Measurements from ENCODE around the gene UTP18. TPM values are rescaled to one million over a fixed set of nuclear protein-coding genes. Genes with fewer than 3 reads are reported as not detected.

The UTP18 gene
- total and polyA plus RNA-seq, 4 donors: 12.4 to 17.4 (median 14.2) TPM

GRCh38 chr17:51335006-51335590 is 74.8 kb downstream of the UTP18 start:
- WGBS: 92% methylated on average over 3 of the region's 3 CpGs
- Histone ChIP-seq H3K36me3 (ENCODE audit: control insufficient read depth in 4 of 4, insufficient read depth in 3 of 4, low read depth in 1 of 4, low read length in 3 of 4) (no peaks in the 10 kb centered on the region), H3K9ac (ENCODE audit: low read depth in 1 of 2, low read length in 2 of 2) (no peak overlapping the region), H3K4me3 (ENCODE audit: low read depth in 1 of 3, low read length in 3 of 3) (no peak overlapping the region), H3K4me1 (ENCODE audit: control insufficient read depth in 4 of 4, insufficient read depth in 4 of 4, low read length in 3 of 4) (no peaks in the 10 kb centered on the region), H3K27ac (ENCODE audit: low read depth in 1 of 2, low read length in 2 of 2) (no peak overlapping the region), H3K9me3 (ENCODE audit: control insufficient read depth in 4 of 4, low read length in 3 of 4) (no peaks in the 10 kb centered on the region), H3K27me3 (ENCODE audit: control insufficient read depth in 4 of 4, insufficient read depth in 4 of 4, low read length in 3 of 4) (no peaks in the 10 kb centered on the region)
- DNase-seq (ENCODE audit: low spot score): no peak
- no peak for TF ChIP-seq REST (IDR thresholded peaks at IDR 0.05)
- TF ChIP-seq YY1 (IDR thresholded peaks at IDR 0.05): no peak
- TF ChIP-seq ZBTB33 (IDR thresholded peaks at IDR 0.05): no peak
- TF ChIP-seq HNF4G (IDR thresholded peaks at IDR 0.05): no peak
- no peak for TF ChIP-seq EGR1 (IDR thresholded peaks at IDR 0.05; ENCODE audit: low read depth in 2 of 2)
- no peak for TF ChIP-seq ATF3 (IDR thresholded peaks at IDR 0.05)
- TF ChIP-seq MAX (IDR thresholded peaks at IDR 0.05): no peak

GRCh38 chr17:51335883-51336822 is 75.8 kb downstream of the UTP18 start:
- no peaks in the 10 kb centered on the region for H3K9me3 ChIP-seq (ENCODE audit: control insufficient read depth in 4 of 4, low read length in 3 of 4)
- H3K27ac ChIP-seq (ENCODE audit: low read depth in 1 of 2, low read length in 2 of 2): no peak overlapping the region
- H3K4me3 ChIP-seq (ENCODE audit: low read depth in 1 of 3, low read length in 3 of 3): no peak overlapping the region
- no peaks in the 10 kb centered on the region for H3K4me1 ChIP-seq (ENCODE audit: control insufficient read depth in 4 of 4, insufficient read depth in 4 of 4, low read length in 3 of 4)
- no peak for DNase-seq (ENCODE audit: low spot score)
- WGBS: 84% methylated on average over 5 of the region's 5 CpGs
- TF ChIP-seq RAD21 (IDR thresholded peaks at IDR 0.05) (no peak), ZBTB33 (IDR thresholded peaks at IDR 0.05) (no peak), MAX (IDR thresholded peaks at IDR 0.05) (no peak), JUND (IDR thresholded peaks at IDR 0.05) (no peak), HNF4A (conservative IDR thresholded peaks at IDR 0.05) (no peak), YY1 (IDR thresholded peaks at IDR 0.05) (no peak)
- no peak overlapping the region for H3K9ac ChIP-seq (ENCODE audit: low read depth in 1 of 2, low read length in 2 of 2)
- no peaks in the 10 kb centered on the region for H3K36me3 ChIP-seq (ENCODE audit: control insufficient read depth in 4 of 4, insufficient read depth in 3 of 4, low read depth in 1 of 4, low read length in 3 of 4)
- no peaks in the 10 kb centered on the region for H3K27me3 ChIP-seq (ENCODE audit: control insufficient read depth in 4 of 4, insufficient read depth in 4 of 4, low read length in 3 of 4)
